Liver (tissue), 3 donors: ENCODE results near the gene MEIS2.

Experiments used
- CTCF ChIP-seq: fragments of 150-350 bp; IDR thresholded peaks from 2 replicates; pipeline ENCODE4 v1.5.1; 2017; ENCODE audit warnings: improper control_type of control experiment, low read depth, low read length; ENCODE audit not compliant: missing input control
- GABPA ChIP-seq, 2 donors: IDR thresholded peaks in 1 of 2; conservative IDR thresholded peaks in 1 of 2; 2 replicates each; pipeline ENCODE4 v1.6.1; 2016; ENCODE audit warnings: antibody characterized with exemption in 2 of 2, mild to moderate bottlenecking in 1 of 2, moderate library complexity in 1 of 2
- RAD21 ChIP-seq, 2 donors: IDR thresholded peaks; 2 replicates each; pipeline ENCODE4 v1.6.1; 2016; ENCODE audit warnings: antibody characterized with exemption in 2 of 2, mild to moderate bottlenecking in 2 of 2
- RXRA ChIP-seq, 2 donors: IDR thresholded peaks; 2 replicates each; pipeline ENCODE4 v1.6.1; 2017 to 2018; ENCODE audit warnings: antibody characterized with exemption in 2 of 2, mild to moderate bottlenecking in 1 of 2
- YY1 ChIP-seq: IDR thresholded peaks from 2 replicates; pipeline ENCODE4 v1.6.1; 2016; ENCODE audit warnings: antibody characterized with exemption, mild to moderate bottlenecking
- ZBTB33 ChIP-seq: IDR thresholded peaks from 2 replicates; pipeline ENCODE4 v1.6.1; 2016; ENCODE audit warnings: antibody characterized with exemption
- TF ChIP-seq, protein P1 (sequence below): IDR thresholded peaks from 2 replicates; pipeline ENCODE4 v1.6.1; 2016; ENCODE audit warnings: antibody characterized with exemption, mild to moderate bottlenecking
- TF ChIP-seq, protein P2 (sequence below): IDR thresholded peaks from 2 replicates; pipeline ENCODE4 v1.6.1; 2016; ENCODE audit warnings: antibody characterized with exemption
- donor health status: healthy.
- donor health status: healthy.

GRCh38 chr15:37040072-37040742 is 60.1 kb downstream of the MEIS2 start:
- no peak for TF ChIP-seq CTCF
- TF ChIP-seq, protein P1, sequence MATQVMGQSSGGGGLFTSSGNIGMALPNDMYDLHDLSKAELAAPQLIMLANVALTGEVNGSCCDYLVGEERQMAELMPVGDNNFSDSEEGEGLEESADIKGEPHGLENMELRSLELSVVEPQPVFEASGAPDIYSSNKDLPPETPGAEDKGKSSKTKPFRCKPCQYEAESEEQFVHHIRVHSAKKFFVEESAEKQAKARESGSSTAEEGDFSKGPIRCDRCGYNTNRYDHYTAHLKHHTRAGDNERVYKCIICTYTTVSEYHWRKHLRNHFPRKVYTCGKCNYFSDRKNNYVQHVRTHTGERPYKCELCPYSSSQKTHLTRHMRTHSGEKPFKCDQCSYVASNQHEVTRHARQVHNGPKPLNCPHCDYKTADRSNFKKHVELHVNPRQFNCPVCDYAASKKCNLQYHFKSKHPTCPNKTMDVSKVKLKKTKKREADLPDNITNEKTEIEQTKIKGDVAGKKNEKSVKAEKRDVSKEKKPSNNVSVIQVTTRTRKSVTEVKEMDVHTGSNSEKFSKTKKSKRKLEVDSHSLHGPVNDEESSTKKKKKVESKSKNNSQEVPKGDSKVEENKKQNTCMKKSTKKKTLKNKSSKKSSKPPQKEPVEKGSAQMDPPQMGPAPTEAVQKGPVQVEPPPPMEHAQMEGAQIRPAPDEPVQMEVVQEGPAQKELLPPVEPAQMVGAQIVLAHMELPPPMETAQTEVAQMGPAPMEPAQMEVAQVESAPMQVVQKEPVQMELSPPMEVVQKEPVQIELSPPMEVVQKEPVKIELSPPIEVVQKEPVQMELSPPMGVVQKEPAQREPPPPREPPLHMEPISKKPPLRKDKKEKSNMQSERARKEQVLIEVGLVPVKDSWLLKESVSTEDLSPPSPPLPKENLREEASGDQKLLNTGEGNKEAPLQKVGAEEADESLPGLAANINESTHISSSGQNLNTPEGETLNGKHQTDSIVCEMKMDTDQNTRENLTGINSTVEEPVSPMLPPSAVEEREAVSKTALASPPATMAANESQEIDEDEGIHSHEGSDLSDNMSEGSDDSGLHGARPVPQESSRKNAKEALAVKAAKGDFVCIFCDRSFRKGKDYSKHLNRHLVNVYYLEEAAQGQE, result no peak
- TF ChIP-seq ZBTB33, result no peak
- no peak for TF ChIP-seq RXRA (IDR thresholded peaks at IDR 0.05)
- no peak for TF ChIP-seq RAD21 (IDR thresholded peaks at IDR 0.05)
- TF ChIP-seq YY1, result no peak
- no peak for TF ChIP-seq GABPA (IDR thresholded peaks at IDR 0.05 in 1 of 2, conservative IDR thresholded peaks at IDR 0.05 in 1 of 2)
- TF ChIP-seq, protein P2, sequence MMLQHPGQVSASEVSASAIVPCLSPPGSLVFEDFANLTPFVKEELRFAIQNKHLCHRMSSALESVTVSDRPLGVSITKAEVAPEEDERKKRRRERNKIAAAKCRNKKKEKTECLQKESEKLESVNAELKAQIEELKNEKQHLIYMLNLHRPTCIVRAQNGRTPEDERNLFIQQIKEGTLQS, result no peak
